HEK293 (cell line): ENCODE data around the gene WDR7.

Experiments used
- CTCF ChIA-PET: fragments of 350-600 bp; formaldehyde crosslinking; extraction: SDS; loops from one replicate; lab custom pipeline; 2021; ENCODE audit warnings: antibody characterized with exemption; lab: Yijun Ruan, JAX
- POLR2A ChIA-PET: fragments of 300-600 bp; formaldehyde crosslinking; extraction: SDS; loops from one replicate; lab custom pipeline; 2020; ENCODE audit warnings: antibody characterized with exemption, inconsistent platforms; lab: Yijun Ruan, JAX
- H3K27ac ChIP-seq: fragments of 200-500 bp; sonication (Bioruptor generic); 2 replicates; pipeline ENCODE4 v1.5.1; 2014; ENCODE audit warnings: low read depth, low read length, control low read depth, inconsistent platforms; ENCODE audit errors: extremely low read depth
- H3K36me3 ChIP-seq, 2 experiments: fragments of 200-500 bp in 1 of 2; sonication (Bioruptor generic) in 1 of 2; 1 replicate in 1 of 2; 2 replicates in 1 of 2; pipeline ENCODE4 v1.5.1; 2014 to 2017; ENCODE audit warnings: inconsistent platforms in 2 of 2, low read length in 2 of 2; ENCODE audit not compliant: control insufficient read depth in 2 of 2, insufficient read depth in 1 of 2
- H3K4me1 ChIP-seq: fragments of 200-500 bp; sonication (Bioruptor generic); 2 replicates; pipeline ENCODE4 v1.5.1; 2014; ENCODE audit warnings: mild to moderate bottlenecking, low read length, inconsistent platforms; ENCODE audit not compliant: control insufficient read depth, insufficient read depth
- H3K4me3 ChIP-seq: 2 replicates; pipeline ENCODE4 v1.5.1; 2011; ENCODE audit warnings: low read depth, mild to moderate bottlenecking, control low read depth, low read length, moderate library complexity
- H3K9me3 ChIP-seq: fragments of 200-500 bp; sonication (Bioruptor generic); 2 replicates; pipeline ENCODE4 v1.5.1; 2014; ENCODE audit warnings: low read depth, low read length, inconsistent platforms; ENCODE audit not compliant: control insufficient read depth, insufficient read depth
- GLI2 ChIP-seq: fragments of 450-650 bp; formaldehyde crosslinking; IDR thresholded peaks from 2 replicates; pipeline ENCODE4; 2017; ENCODE audit warnings: missing biosample characterization, missing genetic modification characterization, low read depth, borderline replicate concordance
- PRDM4 ChIP-seq: fragments of 450-650 bp; formaldehyde crosslinking; IDR thresholded peaks from 2 replicates; pipeline ENCODE4 v1.5.1; 2017; ENCODE audit warnings: missing biosample characterization, missing genetic modification characterization
- PRDM6 ChIP-seq: fragments of 450-650 bp; formaldehyde crosslinking; IDR thresholded peaks from 2 replicates; pipeline ENCODE4 v1.5.1; 2017; ENCODE audit warnings: missing biosample characterization, missing genetic modification characterization
- SP7 ChIP-seq: fragments of 450-650 bp; formaldehyde crosslinking; IDR thresholded peaks from 2 replicates; pipeline ENCODE4 v1.5.1; 2016; ENCODE audit warnings: missing biosample characterization, missing genetic modification characterization
- ZNF335 ChIP-seq: fragments of 450-650 bp; formaldehyde crosslinking; conservative IDR thresholded peaks from 2 replicates; pipeline ENCODE4 v1.5.1; 2016; ENCODE audit warnings: missing biosample characterization, missing genetic modification characterization
- ZNF514 ChIP-seq: fragments of 450-650 bp; formaldehyde crosslinking; IDR thresholded peaks from 2 replicates; pipeline ENCODE4 v1.5.1; 2016; ENCODE audit warnings: missing biosample characterization, missing genetic modification characterization
- ZNF654 ChIP-seq: fragments of 450-650 bp; formaldehyde crosslinking; IDR thresholded peaks from 2 replicates; pipeline ENCODE4 v1.5.1; 2016; ENCODE audit warnings: low read depth, missing biosample characterization, missing genetic modification characterization
- ZNF670 ChIP-seq: fragments of 450-650 bp; formaldehyde crosslinking; IDR thresholded peaks from 2 replicates; pipeline ENCODE4 v1.5.1; 2016; ENCODE audit warnings: missing biosample characterization, missing genetic modification characterization, low read depth

The WDR7 gene

GRCh38 chr18:57002627-57003026 is 351.5 kb downstream of the WDR7 start (continued):
- no peak for TF ChIP-seq ZNF670 (tag by site-specific recombination)
- TF ChIP-seq, all 188 proteins: peak for 4

GRCh38 chr18:57003342-57003741 is 352.2 kb downstream of the WDR7 start:
- TF ChIP-seq ZNF514 (tag by site-specific recombination), result no peak
- 0 out of 2 replicates have a peak, but pooled peaks have one; percentile 7 for TF ChIP-seq PRDM6 (tag by site-specific recombination)
- no peaks in the 10 kb centered on the region for H3K9me3 ChIP-seq
- H3K4me1 ChIP-seq, result peaks cover 23% of the 10 kb centered on the region
- no peaks in the 10 kb centered on the region for H3K36me3 ChIP-seq
- H3K4me3 ChIP-seq, result no peak overlapping the region
- no peak overlapping the region for H3K27ac ChIP-seq
- POLR2A ChIA-PET, result no interaction called here
- CTCF ChIA-PET, result interaction anchor here (0.6 kb wide), 1 partner anchor 134 kb away, joined by 3 read pairs; no protein-coding TSS in a partner anchor

GRCh38 chr18:57004366-57005121 is 353.4 kb downstream of the WDR7 start:
- no peak overlapping the region for H3K27ac ChIP-seq
- CTCF ChIA-PET, result no interaction called here
- POLR2A ChIA-PET, result no interaction called here

More at GRCh38 chr18:57004366-57005121, 353.4 kb downstream of the WDR7 start:
- peak; percentile 78 for TF ChIP-seq PRDM6 (tag by site-specific recombination)
- TF ChIP-seq SP7, result peak; percentile 35
- TF ChIP-seq GLI2 (tag by site-specific recombination), result no peak
- peak; percentile 45; the same call in 1 of the 2 replicates for TF ChIP-seq PRDM4 (tag by site-specific recombination)
- TF ChIP-seq ZNF654 (tag by site-specific recombination), result no peak
- peak; percentile 26; the same call in 1 of the 2 replicates for TF ChIP-seq ZNF335 (tag by site-specific recombination)
- Histone ChIP-seq H3K9me3 (no peaks in the 10 kb centered on the region), H3K4me3 (no peak overlapping the region), H3K4me1 (peaks cover 23% of the 10 kb centered on the region), H3K36me3 (no peaks in the 10 kb centered on the region)
